GM19035 (cell line): ENCODE measurements around the gene RNASE3.
A peak's percentile ranks its signal among the peaks of the same experiment; 100 is the strongest.
"Not testable (repeated sequence)": the region's sequence is repeated elsewhere in the genome, so short reads cannot be mapped to it uniquely, and the experiment has no call there.

Experiments
- ATAC-seq: cut with Tn5 transposase; IDR thresholded peaks from one replicate; pipeline ENCODE4 v1.9.1; 2021; ENCODE audit not compliant: unreplicated experiment

The RNASE3 gene

GRCh38 chr14:20891126-20891825 is at the start of gene RNASE3:
Gene RNASE3, plus strand, starts transcription at chr14:20891385. Its CDS starts 302 bp downstream, at chr14:20891687.
- not testable (repeated sequence) for ATAC-seq

DNA sequence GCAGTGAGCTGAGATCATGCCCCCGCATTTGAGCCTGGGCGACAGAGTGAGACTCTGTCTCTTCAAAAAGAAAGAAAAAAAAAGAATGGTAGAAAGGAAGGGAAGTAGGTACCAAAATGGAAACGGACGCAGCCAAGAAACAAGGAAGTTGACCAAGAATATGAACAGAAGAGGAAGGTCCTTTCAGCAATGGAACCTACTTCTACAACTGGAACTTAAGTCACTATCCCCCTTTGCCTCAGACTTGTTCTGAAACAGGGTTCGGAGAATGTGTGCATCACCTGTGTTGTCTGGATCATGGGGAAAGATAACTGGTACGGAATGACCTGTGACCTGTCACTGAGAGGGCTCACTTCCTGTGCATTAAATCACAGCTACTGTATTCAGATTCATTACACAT is 44.6 kb upstream of the RNASE3 start:
- no peak for ATAC-seq

DNA sequence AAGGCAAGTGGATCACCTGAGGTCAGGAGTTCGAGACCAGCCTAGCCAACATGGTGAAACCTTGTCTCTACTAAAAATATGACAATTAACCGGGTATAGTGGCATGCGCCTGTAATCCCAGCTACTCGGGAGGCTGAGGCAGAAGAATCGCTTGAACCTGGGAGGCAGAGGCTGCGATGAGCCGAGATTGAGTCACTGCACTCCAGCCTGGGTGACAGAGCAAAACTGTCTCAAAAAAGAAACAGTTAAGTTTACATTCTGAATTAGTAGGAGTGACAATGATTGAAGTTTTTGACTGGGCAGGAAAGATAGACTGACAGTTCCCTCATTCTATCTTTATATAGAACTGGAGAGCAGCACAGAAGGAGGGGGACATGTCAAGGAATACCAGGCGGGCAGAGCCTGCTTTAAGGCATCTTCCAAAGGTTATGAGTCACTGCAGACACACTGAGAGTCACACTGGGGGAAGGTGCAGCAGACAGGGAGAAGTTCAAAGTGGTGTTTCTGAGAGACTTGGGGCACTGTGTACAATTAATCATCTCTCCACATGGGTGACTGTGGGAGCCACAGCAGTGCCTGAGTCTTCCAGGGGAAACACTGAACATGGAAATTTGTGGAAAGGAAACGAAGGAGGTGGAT is 42.8 kb upstream of the RNASE3 start:
- ATAC-seq: no peak

GRCh38 chr14:20848955-20849570 is 42.1 kb upstream of the RNASE3 start:
- no peak for ATAC-seq

- ATAC-seq: no peak
Observed at GRCh38 chr14:20853042-20853441, 38.1 kb upstream of the RNASE3 start.

DNA sequence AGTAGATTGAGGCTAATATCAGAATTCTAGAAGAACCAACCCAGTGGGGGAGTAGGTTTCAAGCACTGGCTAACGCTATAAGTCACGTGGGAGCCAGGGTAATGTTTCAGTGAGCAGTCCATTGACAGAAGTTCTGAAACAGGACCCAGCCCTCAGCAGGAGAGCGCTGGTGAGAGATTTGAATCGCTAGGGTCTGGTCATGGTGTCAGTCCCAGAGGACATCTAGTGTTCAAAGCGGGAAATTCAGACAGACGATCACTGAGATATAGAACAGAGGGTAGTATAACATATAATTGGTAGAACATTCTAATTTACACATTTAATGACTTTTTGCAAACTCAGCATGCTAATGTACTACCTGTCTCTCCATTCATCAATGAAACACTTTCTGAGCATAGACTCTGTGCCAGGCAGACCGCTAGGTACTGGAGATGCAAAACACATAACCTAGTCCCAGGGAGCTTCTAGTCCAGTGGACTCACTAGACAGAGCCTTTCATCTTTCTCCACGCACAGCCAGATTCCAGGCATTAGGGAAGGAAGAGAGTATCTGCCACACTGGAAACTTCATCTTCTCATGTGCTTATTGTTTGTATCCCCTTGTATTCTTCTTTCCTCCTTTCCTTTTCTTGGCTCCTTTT is 35.4 kb upstream of the RNASE3 start:
- ATAC-seq: peak; percentile 79

GRCh38 chr14:20857207-20857606 is 34.0 kb upstream of the RNASE3 start:
- no peak for ATAC-seq

DNA sequence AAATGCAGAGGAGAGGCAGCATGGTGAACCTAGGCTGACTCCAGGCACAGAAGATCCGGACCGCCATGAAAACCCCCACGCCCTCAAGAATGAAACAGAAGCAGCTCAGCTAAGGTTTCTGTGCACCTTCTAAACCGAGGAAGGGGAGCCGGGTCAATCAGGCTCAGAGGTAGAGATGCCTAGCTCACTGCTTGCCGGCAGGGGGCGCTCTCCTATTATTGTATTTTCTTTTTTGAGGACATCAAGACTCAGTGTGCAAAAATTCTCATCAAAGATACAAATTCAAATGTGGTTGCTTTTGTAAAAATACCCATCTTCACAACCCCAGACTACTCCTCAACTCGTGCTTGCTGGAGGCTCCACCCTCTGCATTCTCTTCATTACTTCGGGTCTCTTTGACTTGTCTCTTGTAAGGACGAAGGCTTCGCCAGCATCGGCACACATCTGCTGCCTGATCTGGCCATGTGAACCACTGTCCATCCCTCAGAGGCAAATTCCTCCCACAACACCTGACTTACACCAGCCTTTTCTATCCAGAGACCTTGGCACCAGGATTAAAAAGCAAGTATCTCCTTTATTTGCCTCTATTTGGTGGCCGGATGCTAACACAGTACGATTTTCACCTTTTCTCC is 33.4 kb upstream of the RNASE3 start:
- no peak for ATAC-seq

GRCh38 chr14:20866194-20866593 is 25.0 kb upstream of the RNASE3 start:
- ATAC-seq: no peak

GRCh38 chr14:20866963-20867362 is 24.2 kb upstream of the RNASE3 start:
- no peak for ATAC-seq

DNA sequence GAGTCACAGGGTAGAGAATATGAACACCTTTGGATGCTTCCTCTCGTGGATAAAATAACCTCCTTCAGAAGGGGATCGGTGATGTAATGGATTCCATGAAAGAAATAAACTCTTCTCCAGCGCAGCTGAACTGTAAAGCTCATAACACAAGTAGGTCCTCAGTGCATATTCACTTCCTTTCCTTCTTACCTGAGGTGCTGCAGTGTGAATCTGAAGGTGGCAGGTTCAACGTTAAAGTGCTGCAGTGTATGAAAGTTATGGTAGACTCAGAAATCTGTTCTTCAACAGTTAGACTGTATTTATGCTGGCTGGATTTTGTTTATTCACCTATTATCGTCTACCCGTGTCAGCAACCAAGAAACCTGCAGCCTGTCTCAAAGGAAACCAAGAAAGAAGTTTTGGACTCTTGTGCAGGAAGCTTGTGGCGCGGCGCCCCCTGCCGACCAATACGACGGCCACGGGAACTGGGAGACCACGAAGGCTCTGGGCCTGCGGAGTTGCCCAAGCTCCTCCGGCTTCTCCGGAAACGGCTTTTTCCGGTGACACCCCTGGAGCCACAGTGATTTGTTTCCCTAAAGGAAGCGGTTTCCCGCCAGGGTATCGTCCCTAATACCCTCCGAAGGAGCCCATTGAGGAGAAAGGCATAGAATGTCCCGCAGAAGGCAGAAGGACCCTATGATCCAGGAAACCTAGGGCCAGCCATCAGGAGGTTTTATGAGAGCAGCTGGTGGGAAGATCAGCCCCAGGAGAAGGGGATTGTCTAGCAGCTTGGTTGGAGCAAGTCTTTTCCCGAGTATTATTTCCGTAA is 17.6 kb upstream of the RNASE3 start:
- ATAC-seq: no peak

- ATAC-seq: no peak
Observed at GRCh38 chr14:20877016-20877415, 14.2 kb upstream of the RNASE3 start.

GRCh38 chr14:20878695-20879094 is 12.5 kb upstream of the RNASE3 start:
- ATAC-seq: no peak

GRCh38 chr14:20881229-20881628 is 10.0 kb upstream of the RNASE3 start:
- ATAC-seq: not testable (repeated sequence)

GRCh38 chr14:20882787-20883186 is 8.4 kb upstream of the RNASE3 start:
- not testable (repeated sequence) for ATAC-seq

GRCh38 chr14:20888411-20888810 is 2.8 kb upstream of the RNASE3 start:
- ATAC-seq: not testable (repeated sequence)

GRCh38 chr14:20895322-20895721 is 4.1 kb downstream of the RNASE3 start:
- not testable (repeated sequence) for ATAC-seq

DNA sequence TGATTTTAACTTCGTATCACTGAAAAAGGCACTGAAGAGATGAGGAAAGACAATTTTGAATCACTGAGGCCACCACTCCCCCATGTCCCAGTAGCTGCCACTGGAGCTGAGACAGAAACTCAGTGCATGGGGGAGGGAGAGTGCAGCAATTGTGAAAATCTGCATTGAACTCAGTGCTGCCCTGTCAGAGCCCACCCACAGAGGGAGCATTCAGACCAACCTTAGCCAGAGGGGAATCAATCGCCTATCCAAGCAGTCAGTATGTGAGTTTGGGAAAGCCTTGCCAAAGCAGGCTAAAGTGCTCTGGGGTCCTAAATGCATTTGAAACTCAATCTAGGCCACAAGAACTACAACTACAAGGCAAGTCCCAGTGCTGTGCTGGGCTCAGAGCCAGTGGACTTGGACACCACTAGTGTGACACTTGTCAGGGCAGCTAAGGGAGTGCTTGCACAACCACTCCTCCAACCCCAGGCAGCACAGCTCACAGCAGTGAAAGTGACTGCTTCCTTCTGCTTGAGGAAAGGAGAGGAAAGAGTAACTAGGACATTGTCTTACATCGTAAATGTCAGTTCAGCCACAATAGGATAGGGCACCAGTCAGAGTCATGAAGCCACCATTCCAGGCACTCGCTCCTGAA is 13.3 kb downstream of the RNASE3 start:
- no peak for ATAC-seq

DNA sequence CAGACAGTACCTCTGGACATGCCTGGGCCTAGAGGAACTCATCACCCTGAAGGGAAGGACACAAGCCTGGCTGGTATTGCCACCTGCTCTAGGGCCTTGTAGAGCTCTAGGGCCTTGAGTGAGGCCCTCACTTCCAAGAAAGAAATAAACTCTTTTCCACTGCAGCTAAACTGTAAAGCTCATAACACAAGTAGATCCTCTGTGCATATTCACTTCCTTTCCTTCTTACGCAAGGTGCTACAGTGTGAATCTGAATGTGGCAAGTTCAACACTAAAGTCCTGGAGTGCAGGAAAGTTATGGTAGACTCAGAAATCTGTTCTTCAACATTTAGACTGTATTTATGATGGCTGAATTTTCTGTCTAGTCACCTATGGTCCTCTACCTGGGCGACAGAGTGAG is 14.5 kb downstream of the RNASE3 start:
- ATAC-seq: no peak

GRCh38 chr14:20907214-20907613 is 16.0 kb downstream of the RNASE3 start:
- ATAC-seq: no peak
